ENCODE results near the gene PLXNA1. TPM values are rescaled to one million over a fixed set of nuclear protein-coding genes. Genes with fewer than 3 reads are reported as not detected.

PLXNA1 gene
- total and polyA plus RNA-seq, 2 of the 8 experiments (the other 6 are each of a cell fraction or from before 2014, with no cell fraction given), result 47.5 to 54.9 TPM

- no peak for TF ChIP-seq CTBP2 (IDR thresholded peaks at IDR 0.05; ENCODE audit: borderline replicate concordance, insufficient read depth, insufficient read length, low read length)
Observed at GRCh38 chr3:126935756-126936509, 47.0 kb upstream of the PLXNA1 start (continued).

Data from H1 (cell line).